HEK293T (cell line): Measurements from ENCODE around the gene MRPS9.

Experiments
- ARNT ChIP-seq: fragments of 450-650 bp; IDR thresholded peaks from 2 replicates; pipeline ENCODE4 v1.6.1; 2017; ENCODE audit warnings: mild to moderate bottlenecking
- BHLHE40 ChIP-seq: fragments of 450-650 bp; IDR thresholded peaks from 2 replicates; pipeline ENCODE4 v1.6.1; 2016; ENCODE audit warnings: mild to moderate bottlenecking, moderate library complexity, borderline replicate concordance
- CTBP1 ChIP-seq: fragments of 450-650 bp; IDR thresholded peaks from 2 replicates; pipeline ENCODE4 v1.6.1; 2016; ENCODE audit warnings: borderline replicate concordance
- ELF4 ChIP-seq: fragments of 450-650 bp; IDR thresholded peaks from 2 replicates; pipeline ENCODE4 v1.6.1; 2017; ENCODE audit warnings: antibody characterized with exemption
- FOXA1 ChIP-seq: fragments of 450-650 bp; IDR thresholded peaks from 2 replicates; pipeline ENCODE4 v1.6.1; 2016; ENCODE audit warnings: mild to moderate bottlenecking
- FOXK2 ChIP-seq: fragments of 450-650 bp; IDR thresholded peaks from 2 replicates; pipeline ENCODE4 v1.6.1; 2016; ENCODE audit warnings: mild to moderate bottlenecking
- FOXM1 ChIP-seq: fragments of 450-650 bp; IDR thresholded peaks from 2 replicates; pipeline ENCODE4 v1.6.1; 2017; ENCODE audit warnings: mild to moderate bottlenecking, borderline replicate concordance
- L3MBTL2 ChIP-seq: fragments of 450-650 bp; conservative IDR thresholded peaks from 2 replicates; pipeline ENCODE4 v1.6.1; 2016; ENCODE audit warnings: mild to moderate bottlenecking
- LEF1 ChIP-seq: fragments of 450-650 bp; IDR thresholded peaks from 2 replicates; pipeline ENCODE4 v1.6.1; 2017; ENCODE audit warnings: mild to moderate bottlenecking, borderline replicate concordance
- NFRKB ChIP-seq: fragments of 450-650 bp; IDR thresholded peaks from 2 replicates; pipeline ENCODE4 v1.6.1; 2016; ENCODE audit warnings: mild to moderate bottlenecking, moderate library complexity
- SP1 ChIP-seq: fragments of 450-650 bp; IDR thresholded peaks from 2 replicates; pipeline ENCODE4 v1.6.1; 2017
- SUZ12 ChIP-seq: fragments of 450-650 bp; IDR thresholded peaks from 2 replicates; pipeline ENCODE4 v1.6.1; 2016; ENCODE audit warnings: mild to moderate bottlenecking
- TARDBP ChIP-seq: fragments of 450-650 bp; IDR thresholded peaks from 2 replicates; pipeline ENCODE4 v1.6.1; 2016
- ZNF384 ChIP-seq: fragments of 450-650 bp; IDR thresholded peaks from 2 replicates; pipeline ENCODE4 v1.6.1; 2016

DNA sequence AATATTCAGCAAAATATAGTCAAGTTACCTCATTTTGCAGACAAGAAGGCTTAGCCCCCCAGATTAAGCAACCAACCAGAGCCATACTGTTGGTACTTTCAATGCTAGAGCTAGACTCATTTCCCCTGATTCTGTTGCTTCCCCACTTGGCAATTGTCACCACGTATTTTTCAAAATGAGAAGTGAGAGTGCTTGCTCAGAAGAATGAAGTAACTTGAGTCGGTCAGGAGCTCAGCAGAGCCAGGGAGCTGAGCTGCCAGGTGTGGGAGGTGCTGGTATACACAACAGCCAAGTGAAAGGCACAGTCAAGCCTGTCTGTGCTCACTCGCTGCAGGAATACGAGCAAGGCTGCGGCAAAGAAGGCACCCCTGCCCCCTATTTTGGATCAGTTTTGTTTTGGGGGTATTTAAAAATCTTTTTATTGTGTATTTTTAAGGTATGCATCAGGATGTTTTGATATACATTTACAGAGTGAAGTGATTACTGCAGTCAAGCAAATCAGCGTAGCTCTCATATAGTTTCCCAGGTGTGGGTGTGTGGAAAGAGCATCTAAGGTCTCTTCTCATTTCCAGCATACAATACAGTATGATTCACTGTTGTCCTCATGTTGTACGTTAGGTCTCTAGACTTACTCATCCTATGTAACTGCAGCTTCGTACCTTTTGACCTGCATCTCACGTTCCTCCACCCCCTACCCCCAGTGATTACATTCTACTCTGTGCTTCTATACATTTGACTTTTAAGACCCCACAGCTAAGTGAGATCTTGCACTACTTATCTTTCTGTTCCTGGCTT, 62.4 kb downstream of the MRPS9 start:
- TF ChIP-seq LEF1: no peak
- no peak for TF ChIP-seq ZNF384
- no peak for TF ChIP-seq ELF4
- no peak for TF ChIP-seq CTBP1
- no peak for TF ChIP-seq SP1
- no peak for TF ChIP-seq TARDBP
- TF ChIP-seq ARNT: no peak
- no peak for TF ChIP-seq SUZ12
- TF ChIP-seq FOXA1: no peak
- no peak for TF ChIP-seq NFRKB
- no peak for TF ChIP-seq FOXM1
- no peak for TF ChIP-seq FOXK2
- TF ChIP-seq BHLHE40: no peak
- no peak for TF ChIP-seq L3MBTL2
